Type B pancreatic cell (in vitro differentiated cells): Measurements from ENCODE around the gene UMODL1. TPM values are rescaled to one million over a fixed set of nuclear protein-coding genes. Genes with fewer than 3 reads are reported as not detected.

ENCODE experiments used
- DNase-seq: peaks from one replicate; pipeline ENCODE4 v3.0.0; 2021; ENCODE audit warnings: mixed read lengths; ENCODE audit not compliant: unreplicated experiment; ENCODE audit errors: extremely low spot score
- H3K27ac Mint-ChIP-seq: 2 replicates; pipeline ENCODE4 v1.8.0; 2021; ENCODE audit warnings: mild to moderate bottlenecking, mixed read lengths
- H3K27me3 Mint-ChIP-seq: 2 replicates; pipeline ENCODE4 v1.8.0; 2021; ENCODE audit warnings: mixed read lengths
- H3K36me3 Mint-ChIP-seq: 2 replicates; pipeline ENCODE4 v1.8.0; 2021; ENCODE audit warnings: mixed read lengths
- H3K4me1 Mint-ChIP-seq: one replicate; pipeline ENCODE4 v1.8.0; 2021; ENCODE audit warnings: mixed read lengths; ENCODE audit not compliant: unreplicated experiment
- H3K4me3 Mint-ChIP-seq: 2 replicates; pipeline ENCODE4 v1.8.0; 2021; ENCODE audit warnings: mild to moderate bottlenecking, mixed read lengths
- H3K9me3 Mint-ChIP-seq: 2 replicates; pipeline ENCODE4 v1.8.0; 2021; ENCODE audit warnings: mixed read lengths
- CTCF ChIP-seq: fragments of 200-600 bp; sonication (generic); conservative IDR thresholded peaks from 2 replicates; pipeline ENCODE4 v1.5.0; 2021; ENCODE audit warnings: antibody characterized with exemption, mild to moderate bottlenecking
- total RNA-seq: library from RNA; stranded (reverse); gene quantifications from 2 replicates; pipeline ENCODE4 v1.2.1, GENCODE V29; 2021; ENCODE audit warnings: low replicate concordance

Gene UMODL1
- total RNA-seq, 1 donor from 2014 or later = 0.36 TPM

GRCh38 chr21:42142627-42143026 is 71.5 kb downstream of the UMODL1 start:
- Mint-ChIP-seq H3K27ac (no peak overlapping the region), H3K36me3 (no peaks in the 10 kb centered on the region), H3K4me1 (peaks cover 5% of the 10 kb centered on the region), H3K9me3 (no peaks in the 10 kb centered on the region), H3K27me3 (peaks cover 7% of the 10 kb centered on the region), H3K4me3 (no peak overlapping the region)
- no peak for TF ChIP-seq CTCF
- DNase-seq = no peak

GRCh38 chr21:42143111-42143510 is 72.0 kb downstream of the UMODL1 start:
- TF ChIP-seq CTCF = no peak
- H3K27me3 Mint-ChIP-seq = peaks cover 10% of the 10 kb centered on the region
- no peak for DNase-seq
- no peaks in the 10 kb centered on the region for H3K36me3 Mint-ChIP-seq
- H3K4me3 Mint-ChIP-seq = no peak overlapping the region
- H3K27ac Mint-ChIP-seq = no peak overlapping the region
- peaks cover 5% of the 10 kb centered on the region for H3K4me1 Mint-ChIP-seq
- H3K9me3 Mint-ChIP-seq = no peaks in the 10 kb centered on the region

- no peak overlapping the region for H3K27ac Mint-ChIP-seq
- H3K4me1 Mint-ChIP-seq = peaks cover 5% of the 10 kb centered on the region
- no peaks in the 10 kb centered on the region for H3K9me3 Mint-ChIP-seq
- no peak overlapping the region for H3K4me3 Mint-ChIP-seq
- peaks cover 10% of the 10 kb centered on the region for H3K27me3 Mint-ChIP-seq
- DNase-seq = no peak
- TF ChIP-seq CTCF = no peak
- H3K36me3 Mint-ChIP-seq = no peaks in the 10 kb centered on the region
These were observed 73.1 kb downstream of the UMODL1 start for GRCh38 chr21:42144221-42144620.

- H3K4me3 Mint-ChIP-seq = no peak overlapping the region
- H3K27me3 Mint-ChIP-seq = peaks cover 10% of the 10 kb centered on the region
- no peaks in the 10 kb centered on the region for H3K36me3 Mint-ChIP-seq
- H3K9me3 Mint-ChIP-seq = no peaks in the 10 kb centered on the region
- DNase-seq = no peak
- peaks cover 5% of the 10 kb centered on the region for H3K4me1 Mint-ChIP-seq
- TF ChIP-seq CTCF = no peak
- H3K27ac Mint-ChIP-seq = no peak overlapping the region
These were observed 73.8 kb downstream of the UMODL1 start for GRCh38 chr21:42144679-42145568.

- H3K4me3 Mint-ChIP-seq = no peak overlapping the region
- H3K36me3 Mint-ChIP-seq = no peaks in the 10 kb centered on the region
- peaks cover 5% of the 10 kb centered on the region for H3K4me1 Mint-ChIP-seq
- H3K27me3 Mint-ChIP-seq = peaks cover 10% of the 10 kb centered on the region
- TF ChIP-seq CTCF = peak; percentile 95
- H3K9me3 Mint-ChIP-seq = no peaks in the 10 kb centered on the region
- peak overlapping the region; percentile 37 for H3K27ac Mint-ChIP-seq
- no peak for DNase-seq
These were observed 74.6 kb downstream of the UMODL1 start for GRCh38 chr21:42145569-42146272.
